WERI-Rb-1 (cell line): ENCODE data around the gene ENO2.
A peak's percentile ranks its signal among the peaks of the same experiment; 100 is the strongest.

ENCODE experiments used
- DNase-seq: peaks from one replicate; pipeline ENCODE4 v3.0.0-alpha.2; 2020
- H3K27ac ChIP-seq: fragments of 250-450 bp; sonication (Bioruptor Pico); 2 replicates; pipeline ENCODE4 v1.5.1; 2020; ENCODE audit warnings: mild to moderate bottlenecking, moderate library complexity
- H3K27me3 ChIP-seq: fragments of 250-450 bp; sonication (Bioruptor Pico); 2 replicates; pipeline ENCODE4 v1.5.1; 2021; ENCODE audit warnings: mild to moderate bottlenecking, low read depth, moderate library complexity; ENCODE audit not compliant: insufficient read depth, severe bottlenecking
- H3K36me3 ChIP-seq: fragments of 250-450 bp; sonication (Bioruptor Pico); 2 replicates; pipeline ENCODE4 v1.5.1; 2020; ENCODE audit warnings: mild to moderate bottlenecking, moderate library complexity
- H3K4me3 ChIP-seq: 2 replicates; pipeline ENCODE4 v1.5.1; 2011; ENCODE audit warnings: low read depth, mild to moderate bottlenecking, control low read depth, low read length
- H3K9me3 ChIP-seq: fragments of 250-450 bp; sonication (Bioruptor Pico); 2 replicates; pipeline ENCODE4 v1.5.1; 2021; ENCODE audit warnings: mild to moderate bottlenecking, moderate library complexity; ENCODE audit not compliant: severe bottlenecking
- TF ChIP-seq, protein P1 (sequence below): IDR thresholded peaks from 2 replicates; pipeline ENCODE4 v1.5.1; 2011; ENCODE audit warnings: low read depth, mild to moderate bottlenecking, control low read depth, inconsistent platforms, low read length

ENO2 gene

DNA sequence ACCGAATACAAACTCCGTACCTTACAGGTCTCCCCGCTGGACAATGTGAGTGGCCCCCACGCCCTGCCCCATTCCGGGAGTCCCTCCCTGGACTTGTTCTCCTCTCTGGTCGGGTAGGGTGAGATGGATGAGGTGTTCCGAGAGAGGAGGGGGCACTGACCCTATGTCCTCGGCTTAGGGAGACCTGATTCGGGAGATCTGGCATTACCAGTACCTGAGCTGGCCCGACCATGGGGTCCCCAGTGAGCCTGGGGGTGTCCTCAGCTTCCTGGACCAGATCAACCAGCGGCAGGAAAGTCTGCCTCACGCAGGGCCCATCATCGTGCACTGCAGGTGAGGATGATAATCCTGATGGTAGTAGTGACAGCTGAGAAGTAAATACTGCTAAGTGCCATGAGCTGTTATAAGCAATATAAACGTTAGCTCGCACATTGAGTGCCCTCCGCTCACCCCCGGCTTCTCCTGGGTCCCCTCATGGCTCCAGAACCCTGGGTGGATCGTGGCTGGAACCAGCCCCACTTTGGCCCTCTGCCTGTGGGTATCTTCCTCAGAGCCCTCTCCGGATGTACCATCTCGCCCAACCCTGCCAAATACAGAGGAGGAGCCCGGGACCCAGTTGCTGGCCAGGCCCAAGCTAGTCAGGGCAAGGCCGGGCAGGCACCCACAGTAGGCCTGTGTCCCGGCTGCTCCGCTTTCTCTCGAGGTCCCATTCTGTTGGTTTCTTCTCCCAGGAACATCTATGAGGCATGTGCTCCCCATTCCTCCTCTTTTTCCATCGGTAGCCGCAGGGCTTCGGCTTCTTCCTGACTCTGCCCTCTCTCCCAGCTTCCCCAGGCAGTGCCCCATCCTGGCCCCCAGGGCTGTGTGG lies 43.6 kb downstream of the ENO2 start:
- TF ChIP-seq, protein P1, sequence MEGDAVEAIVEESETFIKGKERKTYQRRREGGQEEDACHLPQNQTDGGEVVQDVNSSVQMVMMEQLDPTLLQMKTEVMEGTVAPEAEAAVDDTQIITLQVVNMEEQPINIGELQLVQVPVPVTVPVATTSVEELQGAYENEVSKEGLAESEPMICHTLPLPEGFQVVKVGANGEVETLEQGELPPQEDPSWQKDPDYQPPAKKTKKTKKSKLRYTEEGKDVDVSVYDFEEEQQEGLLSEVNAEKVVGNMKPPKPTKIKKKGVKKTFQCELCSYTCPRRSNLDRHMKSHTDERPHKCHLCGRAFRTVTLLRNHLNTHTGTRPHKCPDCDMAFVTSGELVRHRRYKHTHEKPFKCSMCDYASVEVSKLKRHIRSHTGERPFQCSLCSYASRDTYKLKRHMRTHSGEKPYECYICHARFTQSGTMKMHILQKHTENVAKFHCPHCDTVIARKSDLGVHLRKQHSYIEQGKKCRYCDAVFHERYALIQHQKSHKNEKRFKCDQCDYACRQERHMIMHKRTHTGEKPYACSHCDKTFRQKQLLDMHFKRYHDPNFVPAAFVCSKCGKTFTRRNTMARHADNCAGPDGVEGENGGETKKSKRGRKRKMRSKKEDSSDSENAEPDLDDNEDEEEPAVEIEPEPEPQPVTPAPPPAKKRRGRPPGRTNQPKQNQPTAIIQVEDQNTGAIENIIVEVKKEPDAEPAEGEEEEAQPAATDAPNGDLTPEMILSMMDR: no peak
- no peak overlapping the region for H3K27ac ChIP-seq
- H3K9me3 ChIP-seq: no peaks in the 10 kb centered on the region
- no peaks in the 10 kb centered on the region for H3K27me3 ChIP-seq
- no peak for DNase-seq
- H3K36me3 ChIP-seq: no peaks in the 10 kb centered on the region
- H3K4me3 ChIP-seq: no peak overlapping the region

DNA sequence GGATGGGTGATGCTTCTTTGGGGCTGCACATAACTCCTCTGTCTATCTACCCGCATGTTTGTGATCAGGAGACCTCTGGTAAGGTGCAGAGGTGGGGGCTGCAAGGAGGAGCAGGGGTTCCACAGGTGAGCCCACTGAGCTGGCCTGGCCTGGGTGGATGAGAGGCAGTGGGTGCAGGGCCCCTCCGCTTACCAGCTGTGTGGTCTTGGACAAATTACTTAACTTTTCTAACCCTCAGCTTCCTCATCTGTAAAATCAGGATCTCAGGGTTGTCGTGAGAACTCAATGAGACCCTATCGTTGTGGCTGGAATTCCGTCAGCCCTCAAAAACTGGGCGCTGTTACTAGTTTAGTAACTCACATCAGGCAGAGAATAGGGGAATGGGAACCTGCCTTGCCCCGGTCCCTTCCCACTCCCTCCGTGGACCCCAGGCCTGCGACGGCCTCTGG lies 44.3 kb downstream of the ENO2 start:
- no peak overlapping the region for H3K27ac ChIP-seq
- H3K9me3 ChIP-seq: no peaks in the 10 kb centered on the region
- no peak for DNase-seq
- no peaks in the 10 kb centered on the region for H3K36me3 ChIP-seq
- TF ChIP-seq, protein P1: no peak
- no peaks in the 10 kb centered on the region for H3K27me3 ChIP-seq
- H3K4me3 ChIP-seq: no peak overlapping the region

DNA sequence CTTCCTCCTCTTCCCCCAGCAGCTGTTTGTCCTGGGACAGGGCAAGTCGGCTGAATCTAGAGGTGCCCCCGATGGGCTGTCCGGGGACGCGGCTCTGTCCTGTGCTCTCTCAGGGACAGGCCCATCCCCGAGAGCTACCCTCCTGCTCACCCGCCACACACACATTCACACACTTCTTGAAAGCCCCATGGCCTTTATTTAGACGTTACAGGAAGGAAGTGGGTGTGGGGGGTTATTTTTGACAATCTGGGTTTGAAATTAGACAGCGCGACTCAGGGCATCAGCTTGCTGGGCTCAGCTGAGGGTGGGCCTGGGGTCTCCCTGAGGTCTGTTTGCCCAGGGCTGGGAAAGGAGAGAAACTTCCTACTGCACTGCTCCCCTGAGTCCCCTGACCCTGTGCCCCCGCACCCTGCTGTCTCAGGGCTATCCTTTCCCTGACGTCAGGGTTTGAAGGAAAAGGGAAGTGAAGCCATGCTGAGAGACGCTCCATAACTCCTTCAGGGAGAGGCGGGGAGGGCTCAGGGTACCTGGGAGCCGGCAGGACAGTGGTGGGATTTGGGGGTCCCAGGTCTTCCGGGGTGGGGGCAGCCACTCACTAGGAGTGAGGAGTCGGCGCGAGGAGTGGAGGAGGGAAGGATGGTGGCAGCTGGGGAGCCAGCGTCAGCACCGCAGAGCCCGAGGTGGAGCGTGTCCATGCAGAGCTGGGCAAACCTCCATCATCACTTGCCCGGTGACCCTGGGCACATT lies 44.9 kb downstream of the ENO2 start:
- no peak for DNase-seq
- peaks cover 4% of the 10 kb centered on the region for H3K36me3 ChIP-seq
- H3K27ac ChIP-seq: no peak overlapping the region
- H3K27me3 ChIP-seq: no peaks in the 10 kb centered on the region
- TF ChIP-seq, protein P1: no peak
- no peak overlapping the region for H3K4me3 ChIP-seq
- H3K9me3 ChIP-seq: no peaks in the 10 kb centered on the region

DNA sequence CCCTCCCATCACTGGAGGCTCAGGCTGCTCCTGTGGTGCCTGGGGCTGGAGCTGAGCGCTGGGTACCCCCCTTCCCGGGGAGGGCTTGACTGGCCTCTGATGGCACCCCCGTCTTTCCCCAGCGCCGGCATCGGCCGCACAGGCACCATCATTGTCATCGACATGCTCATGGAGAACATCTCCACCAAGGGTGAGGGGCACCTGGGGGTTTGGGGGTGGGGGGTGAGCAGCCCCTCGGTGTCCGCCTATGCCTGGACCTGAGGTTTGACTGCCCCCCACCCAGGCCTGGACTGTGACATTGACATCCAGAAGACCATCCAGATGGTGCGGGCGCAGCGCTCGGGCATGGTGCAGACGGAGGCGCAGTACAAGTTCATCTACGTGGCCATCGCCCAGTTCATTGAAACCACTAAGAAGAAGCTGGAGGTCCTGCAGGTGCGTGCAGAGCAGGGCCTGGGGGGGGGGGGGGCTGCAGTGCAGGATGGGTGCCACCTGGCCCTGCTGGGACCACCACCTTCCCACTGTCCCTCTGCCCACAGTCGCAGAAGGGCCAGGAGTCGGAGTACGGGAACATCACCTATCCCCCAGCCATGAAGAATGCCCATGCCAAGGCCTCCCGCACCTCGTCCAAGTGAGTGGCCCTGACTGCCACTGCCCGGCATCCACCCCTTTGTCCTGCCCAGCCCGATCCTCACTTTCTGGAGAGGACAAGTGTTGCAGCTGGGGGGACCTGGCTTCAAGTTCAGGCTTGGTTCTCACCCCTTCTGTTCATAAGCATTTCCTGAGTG lies 45.6 kb downstream of the ENO2 start:
- DNase-seq: no peak
- Histone ChIP-seq H3K36me3 (peaks cover 12% of the 10 kb centered on the region), H3K9me3 (no peaks in the 10 kb centered on the region), H3K27me3 (no peaks in the 10 kb centered on the region), H3K4me3 (no peak overlapping the region), H3K27ac (no peak overlapping the region)
- TF ChIP-seq, protein P1: no peak

DNA sequence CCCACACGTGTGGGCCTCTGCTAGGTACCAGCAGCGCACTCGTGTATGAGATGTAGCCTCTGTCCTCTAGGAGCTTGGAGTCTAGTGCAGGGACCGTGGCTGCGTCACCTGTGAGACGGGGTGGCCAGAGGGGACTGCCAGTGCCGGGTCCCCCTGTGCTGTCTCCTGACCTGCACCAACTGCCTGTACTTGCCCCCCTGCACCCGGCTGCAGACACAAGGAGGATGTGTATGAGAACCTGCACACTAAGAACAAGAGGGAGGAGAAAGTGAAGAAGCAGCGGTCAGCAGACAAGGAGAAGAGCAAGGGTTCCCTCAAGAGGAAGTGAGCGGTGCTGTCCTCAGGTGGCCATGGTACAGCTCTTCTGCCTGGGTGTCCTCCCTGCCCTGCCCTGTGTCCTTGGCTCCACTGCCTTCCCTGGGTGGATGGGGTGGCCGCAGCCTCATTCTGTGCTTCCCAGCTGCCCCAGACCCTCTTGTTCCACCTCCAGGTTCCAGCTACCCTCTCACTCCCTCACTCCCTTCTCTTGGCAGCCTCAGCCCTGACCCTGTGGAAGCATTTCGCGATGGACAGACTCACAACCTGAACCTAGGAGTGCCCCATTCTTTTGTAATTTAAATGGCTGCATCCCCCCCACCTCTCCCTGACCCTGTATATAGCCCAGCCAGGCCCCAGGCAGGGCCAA lies 46.4 kb downstream of the ENO2 start:
- Histone ChIP-seq H3K4me3 (no peak overlapping the region), H3K9me3 (no peaks in the 10 kb centered on the region), H3K27ac (peak overlapping the region; percentile 76), H3K27me3 (no peaks in the 10 kb centered on the region), H3K36me3 (peaks cover 19% of the 10 kb centered on the region)
- TF ChIP-seq, protein P1: peak; percentile 60
- DNase-seq: no peak
